Stomach smooth muscle (tissue), 2 donors: Measurements from ENCODE around the gene SAXO2.
"Not testable (repeated sequence)": the region's sequence is repeated elsewhere in the genome, so short reads cannot be mapped to it uniquely, and the experiment has no call there.

Experiments used
- H3K27ac ChIP-seq: one replicate; pipeline ENCODE4 v1.7.0; 2013; ENCODE audit warnings: mild to moderate bottlenecking, low read length, inconsistent platforms
- H3K27me3 ChIP-seq, 2 donors: one replicate each; pipeline ENCODE4 v1.7.0; 2013; ENCODE audit warnings: low read length in 2 of 2; ENCODE audit not compliant: insufficient read depth in 2 of 2, control insufficient read depth in 1 of 2
- H3K36me3 ChIP-seq, 2 donors: one replicate each; pipeline ENCODE4 v1.7.0; 2013; ENCODE audit warnings: low read length in 2 of 2; ENCODE audit not compliant: control insufficient read depth in 2 of 2, insufficient read depth in 2 of 2
- H3K4me1 ChIP-seq: one replicate; pipeline ENCODE4 v1.7.0; 2013; ENCODE audit warnings: low read length; ENCODE audit not compliant: control insufficient read depth, insufficient read depth
- H3K4me3 ChIP-seq, 2 donors: one replicate each; pipeline ENCODE4 v1.7.0; 2013; ENCODE audit warnings: low read length in 2 of 2
- H3K9ac ChIP-seq, 2 donors: one replicate each; pipeline ENCODE4 v1.7.0; 2013; ENCODE audit warnings: low read length in 2 of 2, mild to moderate bottlenecking in 1 of 2
- H3K9me3 ChIP-seq, 2 donors: one replicate each; pipeline ENCODE4 v1.7.0; 2013; ENCODE audit warnings: low read length in 2 of 2; ENCODE audit not compliant: control insufficient read depth in 2 of 2
- donor health status: healthy.
- donor health status: Pancreatic carcinoma.

Gene SAXO2

DNA sequence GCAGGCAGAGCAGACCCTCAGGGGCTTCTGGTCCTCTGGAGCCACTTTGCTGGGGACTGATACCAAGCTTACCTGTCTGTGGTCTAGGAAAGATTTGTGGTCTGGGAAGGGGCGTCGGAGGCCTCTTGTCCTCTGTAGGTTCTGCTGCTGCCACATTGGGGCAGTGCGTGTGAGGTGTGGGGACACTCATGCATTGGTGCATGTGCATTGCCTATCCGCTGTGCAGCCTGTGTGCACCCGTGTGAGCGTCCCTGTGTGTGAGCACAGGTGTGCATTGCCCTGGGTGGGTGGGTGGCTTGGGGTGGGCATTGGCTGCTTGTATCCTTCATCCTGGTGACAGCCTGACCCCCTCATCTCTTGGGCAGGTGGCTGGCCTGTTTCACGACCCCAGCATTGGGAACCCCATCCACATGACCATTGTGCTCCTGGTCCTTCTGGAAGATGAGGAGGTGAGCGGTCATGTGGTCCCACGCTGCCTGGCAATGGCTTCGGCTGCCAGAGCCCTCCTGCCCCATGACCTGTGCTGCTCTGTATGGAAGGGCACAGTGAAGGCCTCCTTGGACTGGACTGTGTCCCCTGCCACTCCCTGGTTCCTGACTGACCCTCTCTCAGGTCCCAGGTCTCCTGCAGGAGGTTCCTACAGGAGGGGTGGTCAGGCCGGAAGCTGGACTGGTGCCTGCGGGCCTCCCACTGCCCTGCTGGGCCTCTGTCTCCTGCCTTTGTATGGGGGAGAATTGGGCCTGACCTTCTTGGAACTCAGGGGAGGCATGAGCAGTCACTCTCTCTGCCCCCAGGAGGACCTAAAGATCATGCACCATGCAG, 41.5 kb downstream of the SAXO2 start:
- Histone ChIP-seq H3K4me1 (no peaks in the 10 kb centered on the region), H3K27me3 (no peaks in the 10 kb centered on the region), H3K27ac (no peak overlapping the region), H3K4me3 (no peak overlapping the region), H3K9ac (no peak overlapping the region), H3K9me3 (no peaks in the 10 kb centered on the region), H3K36me3 (no peaks in the 10 kb centered on the region)

- Histone ChIP-seq H3K27ac (no peak overlapping the region), H3K36me3 (no peaks in the 10 kb centered on the region), H3K9me3 (no peaks in the 10 kb centered on the region), H3K4me3 (no peak overlapping the region), H3K27me3 (no peaks in the 10 kb centered on the region), H3K9ac (no peak overlapping the region), H3K4me1 (no peaks in the 10 kb centered on the region)
Measured at GRCh38 chr15:82304778-82305090, 42.1 kb downstream of the SAXO2 start.

- no peak overlapping the region for H3K27ac ChIP-seq
- H3K36me3 ChIP-seq = no peaks in the 10 kb centered on the region
- H3K4me1 ChIP-seq = no peaks in the 10 kb centered on the region
- H3K9ac ChIP-seq = no peak overlapping the region
- H3K9me3 ChIP-seq = no peaks in the 10 kb centered on the region
- no peaks in the 10 kb centered on the region for H3K27me3 ChIP-seq
- H3K4me3 ChIP-seq = no peak overlapping the region
Measured at GRCh38 chr15:82305621-82306048, 43.0 kb downstream of the SAXO2 start.

DNA sequence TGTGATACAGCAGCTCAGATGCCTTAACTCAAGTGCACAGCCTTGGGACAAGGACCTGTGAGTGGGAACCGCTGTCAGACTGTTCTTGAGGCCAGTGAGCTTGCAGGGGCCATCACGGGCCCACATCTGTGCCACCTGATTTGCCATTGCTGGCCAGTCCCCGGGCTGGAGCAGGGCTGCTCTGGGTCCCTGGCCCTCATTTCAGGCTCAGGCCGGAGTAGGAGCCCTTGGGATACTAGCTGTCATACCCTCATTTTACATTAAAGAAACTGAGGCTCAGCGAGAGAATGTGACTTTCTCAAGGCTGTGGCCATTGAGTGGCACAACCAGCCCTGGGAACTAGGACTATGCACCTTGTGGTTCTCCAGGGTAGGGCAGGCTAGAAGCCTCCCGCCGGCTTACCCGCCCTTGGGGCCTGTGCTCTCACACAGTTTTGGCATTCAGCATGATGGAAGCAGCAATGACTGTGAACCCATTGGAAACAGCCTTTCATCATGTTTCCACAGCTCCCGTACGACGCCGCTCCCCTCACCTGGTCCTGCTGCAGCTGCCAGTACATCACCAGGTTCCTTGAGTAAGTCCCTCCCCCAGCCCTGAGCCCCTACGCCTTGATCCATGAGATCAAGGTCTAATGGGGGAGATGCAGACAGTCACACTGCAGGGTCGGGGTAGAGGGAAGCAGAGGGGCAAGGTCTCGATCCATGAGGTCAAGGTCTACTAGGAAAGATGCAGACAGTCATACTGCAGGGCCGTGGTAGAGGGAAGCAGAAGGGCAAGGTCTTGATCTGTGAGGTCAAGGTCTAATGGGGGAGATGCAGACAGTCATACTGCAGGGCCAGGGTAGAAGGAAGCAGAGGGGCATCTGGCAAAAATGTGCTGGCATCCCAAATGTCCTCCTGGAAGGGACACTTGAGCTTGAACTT, 44.4 kb downstream of the SAXO2 start:
- H3K36me3 ChIP-seq = no peaks in the 10 kb centered on the region
- no peaks in the 10 kb centered on the region for H3K4me1 ChIP-seq
- no peaks in the 10 kb centered on the region for H3K9me3 ChIP-seq
- no peak overlapping the region for H3K4me3 ChIP-seq
- no peaks in the 10 kb centered on the region for H3K27me3 ChIP-seq
- no peak overlapping the region for H3K27ac ChIP-seq
- H3K9ac ChIP-seq = no peak overlapping the region

- no peaks in the 10 kb centered on the region for H3K36me3 ChIP-seq
- H3K4me3 ChIP-seq = no peak overlapping the region
- H3K9me3 ChIP-seq = no peaks in the 10 kb centered on the region
- H3K27me3 ChIP-seq = no peaks in the 10 kb centered on the region
- no peaks in the 10 kb centered on the region for H3K4me1 ChIP-seq
- no peak overlapping the region for H3K27ac ChIP-seq
- no peak overlapping the region for H3K9ac ChIP-seq
Measured at GRCh38 chr15:82307714-82308081, 45.1 kb downstream of the SAXO2 start.

- Histone ChIP-seq H3K36me3 (no peaks in the 10 kb centered on the region), H3K27me3 (no peaks in the 10 kb centered on the region), H3K9me3 (no peaks in the 10 kb centered on the region), H3K4me3 (no peak overlapping the region), H3K4me1 (no peaks in the 10 kb centered on the region), H3K9ac (no peak overlapping the region), H3K27ac (no peak overlapping the region)
Measured at GRCh38 chr15:82309802-82310201, 47.2 kb downstream of the SAXO2 start.

- not testable (repeated sequence) for H3K27ac ChIP-seq, H3K36me3 ChIP-seq, H3K4me3 ChIP-seq, H3K4me1 ChIP-seq, H3K9me3 ChIP-seq, H3K27me3 ChIP-seq, H3K9ac ChIP-seq
Measured at GRCh38 chr15:82311321-82311720, 48.7 kb downstream of the SAXO2 start.

DNA sequence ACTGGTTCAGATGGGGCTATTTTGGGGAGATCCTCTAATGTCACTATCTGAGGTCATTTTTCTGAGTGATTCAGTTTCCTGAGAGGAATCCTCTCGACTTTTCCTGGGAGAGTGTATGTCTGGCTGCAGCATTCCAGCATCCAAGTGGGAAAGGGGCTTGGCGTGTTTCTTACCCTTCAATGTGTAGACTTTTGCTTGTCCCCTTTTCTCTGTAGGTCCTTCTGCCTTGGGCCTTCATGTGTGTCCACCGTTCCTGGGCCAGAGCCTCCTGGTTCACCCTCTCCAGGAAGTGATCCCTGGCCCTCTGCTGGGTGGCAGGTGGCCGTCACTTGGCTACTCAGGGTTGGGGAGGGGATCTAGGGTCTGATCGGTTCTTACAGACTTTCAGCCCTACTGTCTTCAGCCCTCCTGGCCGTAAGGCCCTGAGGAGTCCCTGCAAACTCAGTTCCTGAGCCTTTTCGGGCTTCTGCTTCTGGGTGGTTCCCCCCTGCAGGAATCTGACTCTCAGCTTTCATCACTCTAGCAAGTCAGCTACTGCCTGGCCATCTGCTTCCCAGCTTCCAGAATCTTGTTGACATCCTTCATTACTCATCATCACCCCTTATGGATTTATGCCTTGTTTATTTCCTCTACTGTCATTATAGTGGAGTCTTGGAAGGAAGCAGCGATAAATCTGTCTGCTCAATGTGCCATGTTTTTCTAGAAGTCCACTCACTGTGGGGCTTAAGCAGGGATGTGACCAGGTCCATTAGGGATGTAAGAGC, 50.1 kb downstream of the SAXO2 start:
- H3K27ac ChIP-seq = no peak overlapping the region
- H3K4me1 ChIP-seq = no peaks in the 10 kb centered on the region
- H3K9ac ChIP-seq = no peak overlapping the region
- H3K4me3 ChIP-seq = no peak overlapping the region
- no peaks in the 10 kb centered on the region for H3K36me3 ChIP-seq
- no peaks in the 10 kb centered on the region for H3K27me3 ChIP-seq
- H3K9me3 ChIP-seq = no peaks in the 10 kb centered on the region

DNA sequence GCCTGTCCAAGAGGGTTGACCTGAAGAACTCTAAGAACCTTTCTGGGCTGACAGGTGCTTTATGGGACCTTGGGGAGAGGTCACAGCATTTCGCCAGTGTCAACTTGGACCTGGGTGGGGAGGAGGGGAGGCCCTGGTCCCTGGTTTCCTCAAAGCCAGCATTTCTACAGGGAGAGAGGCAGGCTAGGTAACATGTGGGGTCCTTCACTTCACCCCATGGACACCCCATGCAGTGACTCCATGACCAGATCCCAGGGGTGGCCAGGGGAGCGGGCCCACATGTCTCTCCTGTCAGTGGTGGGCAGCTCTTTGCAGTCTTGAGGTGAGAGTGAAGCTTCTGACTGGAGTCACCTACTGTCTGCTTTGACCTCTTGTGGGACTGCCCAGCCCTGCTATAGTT, 50.8 kb downstream of the SAXO2 start:
- Histone ChIP-seq H3K27ac (no peak overlapping the region), H3K9me3 (no peaks in the 10 kb centered on the region), H3K36me3 (no peaks in the 10 kb centered on the region), H3K4me1 (no peaks in the 10 kb centered on the region), H3K4me3 (no peak overlapping the region), H3K9ac (no peak overlapping the region), H3K27me3 (no peaks in the 10 kb centered on the region)

- H3K27ac ChIP-seq, H3K9ac ChIP-seq, H3K36me3 ChIP-seq, H3K27me3 ChIP-seq, H3K4me3 ChIP-seq, H3K9me3 ChIP-seq, H3K4me1 ChIP-seq: not testable (repeated sequence)
Measured at GRCh38 chr15:82313951-82314768, 51.5 kb downstream of the SAXO2 start.
